SK-N-MC (cell line): ENCODE data around the gene RGS2.

ENCODE experiments used
- DNase-seq: peaks from one replicate; pipeline ENCODE4 v3.0.0-alpha.2; 2011; ENCODE audit warnings: low read depth, low spot score
- H3K27ac ChIP-seq: fragments of 200-600 bp; sonication (generic); 2 replicates; pipeline ENCODE4 v1.5.1; 2016; ENCODE audit warnings: mixed run types
- H3K36me3 ChIP-seq: fragments of 200-600 bp; sonication (generic); 2 replicates; pipeline ENCODE4 v1.6.1; 2017; ENCODE audit warnings: antibody characterized with exemption, low read length, mixed read lengths; ENCODE audit not compliant: insufficient read depth
- H3K4me3 ChIP-seq: fragments of 200-600 bp; sonication (generic); 2 replicates; pipeline ENCODE4 v1.5.1; 2016
- H3K9ac ChIP-seq: fragments of 200-600 bp; sonication (generic); 2 replicates; pipeline ENCODE4 v1.8.0; 2017; ENCODE audit warnings: mixed run types, mixed read lengths; ENCODE audit not compliant: insufficient read length
- H3K9me3 ChIP-seq: fragments of 200-600 bp; sonication (generic); 2 replicates; pipeline ENCODE4 v1.6.1; 2017; ENCODE audit warnings: low read depth, mild to moderate bottlenecking, antibody characterized with exemption, low read length, moderate library complexity, mixed read lengths
- EZH2 ChIP-seq: fragments of 200-600 bp; sonication (generic); IDR thresholded peaks from one replicate; pipeline ENCODE4 v1.6.1; 2017; ENCODE audit warnings: antibody characterized with exemption
- FOXP2 ChIP-seq: optimal IDR thresholded peaks from 2 replicates; pipeline ENCODE3; 2011; ENCODE audit warnings: mild to moderate bottlenecking, moderate library complexity; ENCODE audit not compliant: insufficient read depth; ENCODE audit errors: extremely low read length, control extremely low read depth
- POLR2AphosphoS5 ChIP-seq: IDR thresholded peaks from 2 replicates; pipeline ENCODE4 v1.6.1; 2012; ENCODE audit warnings: mild to moderate bottlenecking, low read depth, low read length, borderline replicate concordance

Gene RGS2

DNA sequence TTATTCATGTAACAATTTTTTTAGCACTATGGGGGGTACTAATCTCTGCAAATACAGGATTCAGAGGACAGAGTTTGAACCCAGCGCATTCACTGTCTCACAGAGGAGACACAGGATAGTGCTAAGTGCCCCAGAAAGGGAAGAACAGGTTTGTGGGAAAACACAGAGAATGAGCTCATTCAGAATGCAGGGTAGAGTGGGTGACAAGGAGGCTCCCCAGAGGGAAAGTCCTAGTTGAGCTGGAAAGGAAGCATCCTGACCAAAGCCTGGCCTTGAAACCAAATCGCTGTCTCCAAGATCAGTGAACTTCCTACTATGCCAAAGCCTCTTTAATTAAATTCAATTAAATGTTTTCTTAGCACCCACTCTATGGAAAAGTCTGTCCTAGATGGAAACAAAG is 19.0 kb upstream of the RGS2 start:
- Histone ChIP-seq H3K27ac (no peak overlapping the region), H3K36me3 (no peaks in the 10 kb centered on the region), H3K9me3 (no peaks in the 10 kb centered on the region), H3K9ac (no peak overlapping the region), H3K4me3 (no peak overlapping the region)
- DNase-seq, result no peak
- TF ChIP-seq EZH2 (no peak), POLR2AphosphoS5 (no peak), FOXP2 (no peak)

GRCh38 chr1:192792628-192793027 is 16.2 kb upstream of the RGS2 start:
- H3K36me3 ChIP-seq, result no peaks in the 10 kb centered on the region
- TF ChIP-seq EZH2, result no peak
- TF ChIP-seq FOXP2, result no peak
- no peak for TF ChIP-seq POLR2AphosphoS5
- no peaks in the 10 kb centered on the region for H3K9me3 ChIP-seq
- H3K27ac ChIP-seq, result no peak overlapping the region
- DNase-seq, result no peak
- no peak overlapping the region for H3K4me3 ChIP-seq
- no peak overlapping the region for H3K9ac ChIP-seq

DNA sequence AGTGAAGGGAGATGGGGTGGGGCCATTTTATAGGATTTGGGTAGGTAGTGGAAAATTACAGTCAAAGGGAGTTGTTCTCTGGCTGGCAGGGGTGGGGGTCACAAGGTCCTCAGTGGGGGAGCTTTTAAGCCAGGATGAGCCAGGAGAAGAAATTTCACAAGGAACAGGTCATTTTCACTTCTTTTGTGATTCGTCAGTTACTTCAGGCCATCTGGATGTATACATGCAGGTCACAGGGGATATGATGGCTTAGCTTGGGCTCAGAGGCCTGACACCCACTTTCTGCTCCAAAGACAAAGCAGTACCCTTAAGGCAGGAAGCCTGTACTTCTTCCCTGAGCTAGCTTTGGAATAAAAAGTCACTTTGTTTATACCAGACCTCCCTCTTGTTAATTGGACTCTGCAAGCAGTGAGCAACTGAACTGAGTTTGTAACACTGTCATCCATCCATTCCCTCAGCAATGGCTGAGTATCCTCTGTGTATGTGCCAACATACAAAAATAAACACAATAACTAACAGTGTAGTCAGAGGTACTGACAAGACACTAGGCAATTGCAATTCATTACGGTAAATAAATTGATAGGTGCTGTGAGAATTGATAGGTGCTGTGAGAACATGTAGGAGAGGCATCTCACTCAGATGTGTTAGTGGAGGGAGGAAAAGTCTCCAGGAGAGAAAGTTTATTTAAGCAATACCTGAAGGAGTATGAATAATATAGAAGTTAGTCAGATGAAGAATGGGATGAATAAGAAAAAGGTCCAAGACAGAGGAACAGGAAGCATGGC is 14.7 kb upstream of the RGS2 start:
- Histone ChIP-seq H3K36me3 (no peaks in the 10 kb centered on the region), H3K4me3 (no peak overlapping the region), H3K27ac (no peak overlapping the region), H3K9ac (no peak overlapping the region), H3K9me3 (no peaks in the 10 kb centered on the region)
- TF ChIP-seq FOXP2 (no peak), POLR2AphosphoS5 (no peak), EZH2 (no peak)
- no peak for DNase-seq

DNA sequence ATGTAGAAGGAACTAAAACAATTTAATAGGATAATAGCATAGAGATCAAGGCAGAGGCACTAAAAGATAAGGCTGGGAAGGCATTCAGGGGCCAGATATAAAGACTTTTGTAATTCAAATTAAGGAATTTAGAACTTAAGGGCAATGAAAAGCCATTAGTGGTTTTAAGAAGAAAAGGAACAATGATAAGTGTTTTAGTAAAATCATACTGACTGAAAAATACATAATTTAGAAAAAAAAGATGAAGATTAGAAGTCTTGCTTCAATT is 14.1 kb upstream of the RGS2 start:
- H3K9me3 ChIP-seq, result no peaks in the 10 kb centered on the region
- H3K36me3 ChIP-seq, result no peaks in the 10 kb centered on the region
- H3K9ac ChIP-seq, result no peak overlapping the region
- TF ChIP-seq EZH2 (no peak), FOXP2 (no peak), POLR2AphosphoS5 (no peak)
- no peak overlapping the region for H3K4me3 ChIP-seq
- DNase-seq, result no peak
- H3K27ac ChIP-seq, result no peak overlapping the region

GRCh38 chr1:192795916-192796618 is 12.8 kb upstream of the RGS2 start:
- Histone ChIP-seq H3K27ac (no peak overlapping the region), H3K9me3 (no peaks in the 10 kb centered on the region), H3K9ac (no peak overlapping the region), H3K4me3 (no peak overlapping the region), H3K36me3 (no peaks in the 10 kb centered on the region)
- TF ChIP-seq EZH2 (no peak), POLR2AphosphoS5 (no peak)
- no peak for DNase-seq

DNA sequence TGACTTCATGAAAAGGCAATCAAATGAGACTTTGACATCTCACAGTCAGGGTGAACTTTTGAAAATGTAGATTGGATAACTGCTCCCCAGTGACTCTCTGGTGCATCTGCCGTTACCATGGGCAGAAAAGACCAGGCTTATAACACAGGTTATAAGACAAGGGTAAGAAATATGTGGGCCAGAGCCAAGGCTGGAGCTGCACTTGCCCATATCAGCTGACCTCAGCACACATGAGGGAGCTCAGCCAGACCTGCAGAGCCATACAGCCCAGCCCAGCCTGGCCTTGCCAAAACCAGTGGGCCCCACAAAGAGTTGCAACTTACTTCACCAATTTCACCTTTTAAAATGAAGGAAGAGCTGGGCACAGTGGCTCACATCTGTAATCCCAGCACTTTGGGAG is 11.7 kb upstream of the RGS2 start:
- no peak for TF ChIP-seq FOXP2
- no peak for TF ChIP-seq EZH2
- no peak overlapping the region for H3K9ac ChIP-seq
- no peaks in the 10 kb centered on the region for H3K36me3 ChIP-seq
- H3K9me3 ChIP-seq, result no peaks in the 10 kb centered on the region
- no peak for DNase-seq
- no peak overlapping the region for H3K4me3 ChIP-seq
- H3K27ac ChIP-seq, result no peak overlapping the region

DNA sequence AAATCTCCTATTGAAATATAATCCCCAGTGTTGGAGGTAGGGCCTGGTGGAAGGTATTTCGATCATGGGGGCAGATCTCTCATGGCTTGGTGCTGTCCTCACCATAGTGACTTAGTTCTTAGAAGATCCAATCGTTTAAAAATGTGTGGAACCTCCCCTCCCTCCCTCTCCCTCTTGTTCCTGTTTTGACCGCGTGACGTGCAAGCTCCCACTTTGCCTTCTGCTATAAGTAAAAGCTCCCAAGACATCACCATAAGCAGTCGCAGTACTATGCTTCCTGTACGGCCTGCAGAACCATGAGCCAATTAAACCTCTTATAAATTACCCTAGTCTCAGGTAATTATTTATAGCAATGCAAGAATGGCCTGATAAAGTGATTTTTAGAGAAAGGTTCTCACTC is 10.9 kb upstream of the RGS2 start:
- no peak for TF ChIP-seq FOXP2
- no peak for TF ChIP-seq EZH2
- no peak for TF ChIP-seq POLR2AphosphoS5
- Histone ChIP-seq H3K4me3 (no peak overlapping the region), H3K27ac (no peak overlapping the region), H3K9ac (no peak overlapping the region), H3K36me3 (no peaks in the 10 kb centered on the region), H3K9me3 (no peaks in the 10 kb centered on the region)
- DNase-seq, result no peak

DNA sequence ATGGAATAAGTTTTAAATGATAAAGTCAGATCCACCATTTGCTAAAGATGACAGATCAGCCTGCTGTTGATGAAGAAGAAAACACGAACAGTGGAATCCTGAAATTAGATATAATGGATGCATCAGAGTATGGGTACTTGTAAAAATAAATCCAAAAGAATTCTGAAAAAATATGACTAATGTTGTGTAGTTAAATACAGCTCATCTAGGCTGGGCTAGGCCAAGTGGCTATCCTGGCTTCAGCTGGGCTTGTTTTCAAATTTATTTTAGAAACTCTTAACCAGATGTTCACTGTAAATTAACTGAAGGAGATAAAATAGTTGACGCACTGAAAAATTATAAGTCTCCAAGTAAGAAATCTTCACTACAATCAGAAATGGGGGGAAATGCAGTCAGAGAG is 7.4 kb upstream of the RGS2 start:
- no peaks in the 10 kb centered on the region for H3K9me3 ChIP-seq
- no peak overlapping the region for H3K4me3 ChIP-seq
- no peaks in the 10 kb centered on the region for H3K36me3 ChIP-seq
- H3K9ac ChIP-seq, result no peak overlapping the region
- no peak for DNase-seq
- no peak overlapping the region for H3K27ac ChIP-seq
- TF ChIP-seq POLR2AphosphoS5, result no peak
- TF ChIP-seq EZH2, result no peak
- no peak for TF ChIP-seq FOXP2

DNA sequence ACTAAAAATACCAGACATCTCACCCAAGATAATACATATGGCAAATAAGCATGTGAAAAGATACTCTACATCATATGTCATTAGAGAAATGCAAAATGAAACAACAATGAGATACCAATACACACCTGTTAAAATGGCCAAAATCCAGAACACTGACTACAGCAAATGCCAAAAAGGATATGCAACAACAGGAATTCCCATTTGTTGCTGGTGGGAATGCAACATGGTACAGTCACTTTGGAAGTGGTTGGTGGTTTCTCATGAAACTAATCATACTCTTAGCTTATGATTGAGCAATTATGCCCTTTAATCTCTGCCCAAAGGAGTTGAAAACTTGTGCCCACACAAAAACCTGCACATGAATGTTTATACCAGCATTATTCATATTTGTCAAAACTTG is 6.4 kb upstream of the RGS2 start:
- TF ChIP-seq FOXP2, result no peak
- TF ChIP-seq EZH2, result no peak
- TF ChIP-seq POLR2AphosphoS5, result no peak
- DNase-seq, result no peak
- H3K4me3 ChIP-seq, result no peak overlapping the region

More for the DNA sequence above, 6.4 kb upstream of the RGS2 start:
- Histone ChIP-seq H3K9ac (no peak overlapping the region), H3K9me3 (no peaks in the 10 kb centered on the region), H3K36me3 (no peaks in the 10 kb centered on the region), H3K27ac (no peak overlapping the region)
